ENCODE measurements around the gene EXD3.

The EXD3 gene

DNA sequence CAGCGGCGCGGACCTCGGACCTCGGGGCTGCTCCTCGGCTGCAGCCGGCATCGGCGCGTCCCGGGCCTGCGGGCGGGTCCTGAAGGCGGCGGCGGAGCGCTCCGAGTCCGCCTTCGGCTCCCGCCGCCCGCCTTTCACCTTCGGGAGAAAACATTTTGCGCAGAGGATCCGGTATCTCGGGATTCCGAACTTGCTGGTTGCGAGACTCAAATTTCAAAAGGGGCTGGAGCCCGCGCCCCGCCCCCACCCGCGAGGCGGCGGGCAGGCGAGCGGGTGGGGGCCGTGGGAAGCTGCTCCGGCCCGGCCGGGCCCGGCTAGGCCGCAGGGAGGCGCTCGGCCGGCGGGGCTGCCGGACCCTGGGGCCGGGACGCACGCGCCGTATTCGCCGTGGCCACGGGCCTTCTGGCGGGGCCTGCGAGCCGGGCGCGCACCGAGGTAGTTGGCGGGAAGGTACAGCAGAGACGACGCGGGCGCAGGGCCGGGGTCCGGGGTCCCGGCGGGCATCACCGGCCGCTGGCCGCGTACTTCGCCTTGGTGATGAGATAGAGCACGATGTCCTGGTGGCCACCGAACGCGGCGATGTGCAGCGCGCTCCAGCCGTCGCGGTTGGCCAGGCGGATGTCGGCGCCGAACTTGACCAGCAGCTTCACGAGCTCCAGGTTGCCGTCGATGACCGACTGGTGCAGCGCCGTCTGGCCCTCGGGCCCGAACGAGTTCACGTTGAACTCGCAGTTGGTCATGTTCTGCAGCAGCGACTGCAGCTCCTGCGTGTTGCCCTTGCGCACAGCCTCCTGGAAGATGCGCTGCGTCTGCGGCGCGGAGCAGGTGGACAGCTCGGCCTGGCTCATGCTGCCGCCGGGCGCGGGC is 121.6 kb downstream of the EXD3 start:
- no peak for DNase-seq

DNA sequence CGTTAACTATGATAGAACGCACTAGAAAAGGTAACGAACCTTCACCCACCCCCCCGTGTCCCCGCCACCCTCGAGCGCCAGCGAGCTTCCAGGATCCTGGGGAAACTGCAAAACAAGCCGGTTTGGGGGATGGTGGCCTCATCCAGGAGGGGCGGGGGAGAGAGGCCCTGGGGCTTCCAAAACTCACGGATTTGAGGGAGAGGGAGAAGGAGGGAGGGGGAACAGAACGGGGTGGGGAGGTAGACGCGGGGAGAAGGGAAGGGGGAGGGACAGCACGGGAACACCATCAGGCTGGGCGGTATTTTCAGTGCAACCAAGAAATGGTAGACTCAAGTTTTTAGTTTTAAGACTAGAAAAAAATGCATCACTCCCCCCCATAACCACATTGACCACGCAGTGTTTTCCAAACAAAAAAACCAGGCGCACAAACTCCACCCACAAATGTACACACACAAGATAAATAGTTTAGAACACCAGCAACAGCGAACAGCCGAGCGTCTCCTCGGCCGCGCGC is 122.3 kb downstream of the EXD3 start:
- DNase-seq = no peak

DNA sequence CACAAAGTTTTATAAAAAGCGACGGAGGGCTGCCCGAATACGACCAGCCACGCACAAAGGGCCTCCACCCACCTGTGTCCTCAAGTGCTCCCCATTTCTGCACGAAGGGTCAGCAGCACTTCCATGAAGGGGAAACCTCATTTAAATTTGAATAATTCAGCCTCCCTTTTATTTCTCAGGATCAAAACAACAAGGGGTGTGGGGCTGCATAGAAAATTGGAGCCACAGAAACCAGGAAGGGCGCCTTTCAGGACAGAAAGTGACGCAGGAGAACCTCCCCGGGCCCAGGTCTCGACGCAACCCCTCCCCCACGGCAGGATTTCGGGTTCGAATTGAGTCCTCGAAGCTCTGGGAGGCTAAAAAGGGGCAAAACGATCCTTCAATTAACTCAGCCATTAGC is 123.0 kb downstream of the EXD3 start:
- no peak for DNase-seq

DNA sequence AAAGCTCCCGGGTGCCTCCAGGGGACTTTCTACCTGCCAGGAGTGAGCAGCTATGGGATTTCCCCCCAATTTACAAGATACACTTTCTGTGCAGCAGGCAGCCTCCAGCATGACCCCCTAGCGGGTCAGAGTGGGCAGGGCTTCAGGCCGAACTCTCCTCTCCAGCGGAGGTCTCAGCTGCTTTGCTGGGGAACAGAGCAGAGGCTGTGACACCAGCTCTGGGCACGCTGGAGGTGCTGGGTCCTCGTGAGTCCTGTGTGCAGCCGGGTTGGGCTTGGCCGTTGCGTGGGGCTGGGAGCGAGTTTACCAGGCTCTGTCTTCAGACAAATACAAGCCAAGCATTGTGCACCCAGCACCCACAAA is 123.8 kb downstream of the EXD3 start:
- DNase-seq = no peak

DNA sequence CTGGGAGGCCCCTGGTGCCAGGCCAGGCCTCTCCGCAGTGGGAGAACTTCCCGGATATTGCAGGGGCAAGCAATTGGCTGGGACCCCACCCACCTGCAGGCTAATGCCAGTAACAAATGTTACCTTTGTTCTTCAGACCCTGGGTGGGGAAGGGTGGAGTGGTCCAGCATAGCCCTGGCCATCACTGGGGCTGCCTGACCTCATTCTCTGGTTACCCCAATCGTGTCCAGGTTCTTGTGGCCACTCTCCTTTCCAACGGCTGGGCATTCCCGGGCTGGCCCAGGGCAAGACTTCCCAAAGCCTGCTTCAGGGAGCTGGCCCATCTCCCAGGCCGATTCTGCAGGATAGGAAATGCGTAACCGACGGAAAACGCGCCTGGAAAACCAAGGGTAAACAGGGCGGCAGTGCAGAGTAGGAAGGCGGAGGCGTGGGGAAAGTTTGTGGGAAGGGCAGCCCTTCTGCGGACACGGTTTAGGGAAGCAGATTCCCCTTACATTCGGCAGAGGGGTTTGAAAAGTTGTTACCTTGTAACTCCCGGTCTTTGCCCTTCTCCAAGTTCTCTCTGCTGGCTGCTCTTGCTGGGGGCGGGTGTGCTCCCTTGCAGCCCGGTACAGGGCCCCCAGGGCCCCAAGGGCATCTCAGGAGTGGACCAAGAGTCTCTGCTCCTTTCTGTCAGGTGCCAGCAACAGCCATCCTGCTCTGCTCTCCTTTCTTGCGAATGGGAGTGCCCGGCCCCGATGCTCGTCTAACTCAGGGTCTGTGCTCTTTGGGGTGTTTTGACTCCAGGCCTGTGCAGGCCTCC is 124.4 kb downstream of the EXD3 start:
- no peak for DNase-seq

DNA sequence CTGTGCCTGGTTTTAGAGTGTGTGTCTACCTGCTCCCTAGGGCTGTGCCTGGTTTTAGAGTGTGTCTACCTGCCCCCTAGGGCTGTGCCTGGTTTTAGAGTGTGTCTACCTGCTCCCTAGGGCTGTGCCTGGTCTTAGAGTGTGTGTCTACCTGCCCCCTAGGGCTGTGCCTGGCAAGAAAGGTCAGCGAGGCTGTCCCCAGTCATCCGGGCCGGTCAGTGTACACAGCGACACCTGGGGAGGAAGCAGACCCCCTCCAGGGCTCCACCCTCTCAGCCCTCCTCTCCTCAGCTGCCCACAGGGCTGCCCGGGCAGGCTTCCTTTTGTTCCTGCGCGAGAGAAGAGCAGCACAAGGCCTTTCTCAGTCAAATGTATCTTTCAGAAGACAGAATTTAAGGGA is 125.0 kb downstream of the EXD3 start:
- DNase-seq = no peak

DNA sequence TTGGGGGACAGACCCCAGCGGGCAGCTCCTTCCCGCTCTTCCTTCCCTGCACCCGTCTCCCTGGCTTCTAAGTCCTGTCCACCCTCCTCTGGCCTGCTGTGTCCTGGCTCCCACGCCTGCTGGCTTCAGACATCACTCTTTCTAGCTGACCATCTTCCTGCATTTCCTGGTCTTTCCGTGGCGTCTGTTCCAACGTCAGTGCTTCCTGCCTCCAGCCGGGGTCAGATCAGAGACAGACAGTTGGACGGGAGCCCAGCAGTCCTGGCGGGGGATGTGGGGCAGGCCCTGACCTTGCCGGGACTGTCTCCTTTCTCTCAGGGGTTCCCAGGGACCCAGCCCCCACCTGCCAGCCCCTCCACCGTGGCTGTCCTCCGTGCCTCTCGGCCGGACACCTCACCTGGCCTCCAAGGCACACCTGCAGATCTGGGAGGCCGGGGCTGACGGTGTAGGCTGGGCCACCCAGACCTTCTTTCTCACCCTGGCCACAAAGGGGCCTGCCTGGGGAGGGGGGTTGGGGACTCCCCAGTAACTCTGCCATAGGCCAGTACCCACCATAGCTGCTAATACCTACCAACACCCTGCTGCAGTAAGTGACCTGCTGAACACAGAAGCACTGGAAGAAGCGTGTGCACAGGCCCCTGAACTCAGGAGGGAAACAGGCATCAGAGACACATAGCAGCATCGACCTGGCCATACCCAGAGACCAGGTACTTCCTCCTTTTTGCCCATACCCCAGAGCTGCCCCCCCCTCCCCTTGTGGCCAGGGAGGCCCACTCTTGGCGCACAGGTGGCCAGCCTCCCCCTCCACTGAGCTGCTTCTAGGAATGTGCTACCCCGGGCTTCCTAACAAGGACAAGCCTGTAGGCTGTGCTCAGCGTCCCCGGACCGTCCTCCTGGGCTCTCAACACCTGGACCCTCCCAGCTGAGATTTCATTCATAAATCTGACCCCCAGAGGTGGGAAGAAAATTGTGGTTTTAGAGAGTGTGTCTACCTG is 126.0 kb downstream of the EXD3 start:
- no peak for DNase-seq

DNA sequence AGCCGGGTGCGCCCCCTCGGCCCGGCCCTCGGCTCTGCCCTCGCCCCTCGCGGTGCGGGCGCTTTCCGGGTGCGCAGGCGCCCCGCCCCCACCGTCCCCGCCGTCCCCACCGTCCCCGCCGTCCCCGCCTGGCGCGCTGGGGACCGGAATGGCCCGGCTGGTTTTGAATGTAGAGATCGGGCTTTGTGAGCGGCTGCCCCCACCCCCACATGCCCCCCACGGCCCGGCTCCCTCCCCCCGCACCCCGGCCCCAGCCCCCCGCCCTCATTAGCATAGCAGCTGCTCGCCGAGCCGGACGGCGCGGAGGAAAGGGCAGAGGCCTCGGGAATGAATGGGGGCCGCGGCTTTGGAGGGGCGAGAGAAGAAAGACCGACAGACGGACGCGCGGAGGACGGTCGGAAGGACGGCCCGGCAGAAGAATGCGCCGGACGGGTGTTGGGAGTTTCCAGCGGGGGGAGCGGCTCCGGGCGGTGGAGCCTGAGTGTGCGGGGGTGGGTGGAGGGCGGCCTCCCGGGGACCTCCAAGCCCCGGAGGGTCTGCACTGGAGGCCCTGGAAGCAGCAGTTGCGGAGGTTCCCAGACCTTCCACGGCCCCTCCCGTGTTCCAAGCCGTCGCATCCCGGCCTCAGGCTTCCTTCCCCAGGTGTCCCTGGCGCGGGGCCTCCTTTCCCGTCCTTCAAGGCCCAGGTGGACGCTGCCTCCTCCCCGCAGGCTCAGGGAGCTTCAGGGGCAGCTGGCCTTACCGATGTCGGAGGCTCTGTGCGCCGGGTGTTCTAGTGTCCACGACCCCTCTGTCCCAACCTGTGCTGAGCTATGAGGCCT is 126.9 kb downstream of the EXD3 start:
- DNase-seq = no peak

DNA sequence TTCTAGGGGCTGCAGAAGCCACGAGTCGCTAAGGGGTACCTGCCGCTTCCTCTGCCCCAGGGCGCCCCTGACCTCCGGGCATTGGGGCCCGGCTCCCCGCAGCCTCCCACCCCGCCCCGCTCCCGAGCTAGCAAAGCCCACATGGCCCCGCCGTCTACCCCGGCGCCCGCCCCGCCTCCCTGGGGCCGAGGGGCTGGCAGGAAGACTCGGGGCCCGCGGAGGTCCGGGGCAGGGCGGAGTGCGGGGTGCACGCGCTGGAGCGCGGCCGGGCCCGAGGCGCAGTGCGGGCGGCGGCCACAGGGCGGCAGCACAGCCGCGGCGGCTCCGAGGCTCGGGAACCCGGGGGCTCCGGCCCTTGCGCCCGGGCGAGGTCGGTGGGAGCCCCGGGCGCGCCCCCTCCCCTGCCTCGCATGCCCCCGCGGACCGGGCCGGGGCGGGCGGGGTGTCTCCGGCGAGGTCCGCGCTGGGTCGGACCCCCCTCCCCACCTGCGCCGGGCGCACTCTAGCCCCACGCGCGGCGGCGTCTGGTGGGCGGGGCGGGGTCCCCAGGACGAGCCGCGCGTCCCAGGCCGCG is 127.6 kb downstream of the EXD3 start:
- DNase-seq = peak; percentile 54

DNA sequence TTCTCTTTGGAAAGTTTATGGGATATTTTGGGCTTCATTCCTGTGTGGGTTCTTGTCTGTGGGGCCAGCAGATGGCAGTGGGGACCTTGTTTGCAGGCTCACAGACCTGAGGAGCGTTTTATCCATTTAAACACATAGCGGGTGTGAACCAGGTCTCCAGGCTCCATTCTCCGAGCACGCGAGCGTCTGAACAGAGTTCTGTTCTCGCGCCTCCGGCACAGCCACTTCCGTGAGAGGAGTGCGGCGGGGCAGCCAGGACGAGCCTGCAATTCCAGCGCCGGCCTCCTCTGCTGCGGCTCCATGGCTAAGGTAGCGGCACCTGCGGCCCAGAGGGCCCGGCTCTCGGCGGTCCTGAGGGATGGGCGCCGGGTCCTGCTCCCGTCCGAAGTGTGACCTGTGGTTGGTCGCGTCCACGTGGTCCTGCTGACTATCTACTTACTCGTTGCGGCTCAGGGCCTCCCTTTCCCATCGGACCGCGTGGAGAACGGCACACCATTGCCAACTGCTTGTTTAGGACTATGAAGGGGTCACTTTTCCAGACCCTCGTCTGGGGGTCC is 128.2 kb downstream of the EXD3 start:
- DNase-seq = no peak

DNA sequence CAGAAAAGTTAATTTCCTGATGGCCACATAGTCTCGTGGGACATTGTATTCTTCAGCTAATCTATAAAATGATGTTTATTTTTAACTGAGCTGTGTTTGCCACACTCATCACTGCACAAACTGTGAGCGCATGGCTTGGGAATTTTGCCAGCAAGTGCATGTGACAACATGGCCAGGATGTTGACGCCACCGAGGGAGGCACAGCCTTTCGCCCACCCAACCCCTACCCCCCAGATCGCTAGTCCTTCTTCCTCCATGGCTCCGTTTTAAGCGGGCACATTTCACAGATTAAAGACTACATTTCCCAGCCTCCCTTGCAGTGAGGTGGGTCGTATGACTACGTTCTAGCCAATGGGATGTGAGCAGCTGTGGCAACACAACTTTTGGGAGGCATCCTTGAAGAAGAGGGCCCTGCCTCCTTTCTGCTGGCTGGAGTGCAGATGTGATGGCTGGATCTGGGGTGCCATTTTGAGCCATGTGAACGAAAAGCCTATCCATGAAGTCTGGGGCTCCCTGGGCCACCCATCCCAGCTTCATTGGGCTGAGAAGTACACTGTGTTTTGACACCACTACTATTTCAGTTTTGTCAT is 128.8 kb downstream of the EXD3 start:
- DNase-seq = peak; percentile 41

DNA sequence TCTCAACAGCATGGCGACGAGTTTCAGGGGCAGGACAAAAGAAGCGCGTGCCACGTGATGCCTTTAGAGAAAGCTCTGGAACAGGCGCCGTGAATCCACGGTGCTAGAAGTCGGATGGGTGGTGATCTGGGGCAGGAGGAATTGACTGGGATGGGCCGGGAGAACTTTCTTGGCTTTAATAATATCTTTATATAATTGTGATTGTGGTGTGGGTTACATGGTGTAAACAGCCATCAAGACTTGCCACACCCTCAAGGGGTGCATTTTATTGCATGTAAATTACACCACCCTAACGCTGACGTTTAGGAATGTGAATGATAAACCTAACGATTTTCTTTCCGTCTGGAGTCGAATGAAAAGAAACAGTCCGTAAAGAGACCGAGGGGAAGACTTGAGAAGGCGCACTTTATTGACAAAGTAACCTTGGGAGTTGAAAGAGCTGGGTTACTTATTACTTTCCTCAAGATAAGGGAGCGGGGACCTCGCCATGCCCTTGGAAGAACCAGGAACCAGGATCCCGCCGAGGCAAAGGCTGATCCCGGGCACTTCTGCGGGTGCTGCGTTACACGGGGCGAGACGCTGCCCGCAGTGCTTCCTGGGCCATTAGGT is 129.4 kb downstream of the EXD3 start:
- DNase-seq = no peak

DNA sequence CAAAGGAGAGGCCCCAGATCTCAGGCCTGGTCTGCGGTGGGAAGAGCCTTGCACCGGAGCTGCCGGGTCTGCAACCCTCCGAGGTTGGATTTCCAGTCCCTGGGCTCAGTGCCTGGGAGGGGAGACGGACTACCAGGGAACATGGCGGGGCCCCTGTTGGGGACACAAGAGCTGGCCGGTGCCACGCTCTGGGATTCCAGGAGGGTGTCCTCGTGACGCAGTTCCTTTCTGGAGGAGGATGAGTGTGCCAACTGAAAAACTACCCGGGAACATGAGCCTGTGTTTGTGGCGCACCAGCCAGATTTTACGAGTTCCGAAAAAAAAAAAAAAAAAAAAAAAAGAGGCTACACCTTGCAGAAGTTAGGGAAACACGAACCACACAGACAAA is 129.9 kb downstream of the EXD3 start:
- no peak for DNase-seq

DNA sequence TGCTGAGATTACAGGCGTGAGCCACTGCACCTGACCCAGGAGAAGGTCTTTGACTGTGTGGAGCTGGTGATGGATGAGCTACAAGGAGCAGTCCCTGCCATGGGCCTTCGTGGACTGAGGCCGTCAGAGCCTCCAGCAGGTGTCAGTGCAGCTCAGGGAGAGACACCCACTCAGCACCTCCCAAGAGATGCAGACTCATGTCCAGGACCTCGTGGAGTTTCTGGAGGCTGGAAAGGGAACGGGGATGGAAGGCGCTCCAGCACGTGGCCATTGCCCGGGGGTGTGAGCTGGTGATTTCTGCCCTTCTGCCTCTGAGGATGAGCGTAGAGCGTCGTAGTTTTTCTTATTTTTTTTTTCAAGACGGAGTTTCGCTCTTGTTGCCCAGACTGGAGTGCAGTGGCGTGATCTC is 136.0 kb downstream of the EXD3 start:
- DNase-seq = no peak

DNA sequence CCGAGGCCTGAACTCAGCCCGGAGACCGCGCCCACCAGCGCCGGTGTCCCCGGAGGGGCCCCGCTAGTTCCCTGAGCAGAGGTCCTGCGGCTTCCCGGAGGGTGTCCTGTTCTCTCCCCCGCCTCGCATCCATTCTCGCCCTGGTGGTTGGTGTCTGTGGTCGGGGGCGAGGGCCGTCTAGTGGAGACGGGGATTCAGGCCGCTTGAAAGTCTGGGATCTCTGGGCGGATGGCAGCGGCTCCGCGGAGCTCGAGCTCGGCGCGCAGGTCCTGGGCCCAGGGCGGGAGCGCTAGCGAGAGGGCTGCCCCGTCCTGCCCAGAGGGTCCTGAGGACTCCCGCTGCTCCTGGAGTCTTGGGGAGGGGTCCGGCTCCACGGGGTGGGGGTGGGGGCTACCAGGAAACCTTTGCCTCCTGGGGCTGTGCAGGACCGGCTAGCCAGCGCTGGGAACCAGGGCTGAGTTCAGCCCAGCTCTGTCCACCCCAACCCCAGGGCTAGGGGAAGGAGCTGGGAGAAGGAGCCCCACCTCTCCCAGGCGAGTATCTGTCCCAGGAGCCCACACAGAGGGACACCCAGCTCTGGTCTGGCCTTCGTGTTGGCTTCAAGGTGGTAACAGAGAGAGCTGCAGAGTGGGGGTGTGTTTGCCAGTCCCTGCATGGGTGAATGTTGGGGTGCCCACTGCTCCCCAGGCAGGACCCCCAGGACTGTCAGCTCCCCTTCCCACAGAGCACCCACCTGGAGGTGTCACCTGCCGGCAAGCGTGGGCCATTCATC is 141.4 kb downstream of the EXD3 start:
- DNase-seq = no peak

DNA sequence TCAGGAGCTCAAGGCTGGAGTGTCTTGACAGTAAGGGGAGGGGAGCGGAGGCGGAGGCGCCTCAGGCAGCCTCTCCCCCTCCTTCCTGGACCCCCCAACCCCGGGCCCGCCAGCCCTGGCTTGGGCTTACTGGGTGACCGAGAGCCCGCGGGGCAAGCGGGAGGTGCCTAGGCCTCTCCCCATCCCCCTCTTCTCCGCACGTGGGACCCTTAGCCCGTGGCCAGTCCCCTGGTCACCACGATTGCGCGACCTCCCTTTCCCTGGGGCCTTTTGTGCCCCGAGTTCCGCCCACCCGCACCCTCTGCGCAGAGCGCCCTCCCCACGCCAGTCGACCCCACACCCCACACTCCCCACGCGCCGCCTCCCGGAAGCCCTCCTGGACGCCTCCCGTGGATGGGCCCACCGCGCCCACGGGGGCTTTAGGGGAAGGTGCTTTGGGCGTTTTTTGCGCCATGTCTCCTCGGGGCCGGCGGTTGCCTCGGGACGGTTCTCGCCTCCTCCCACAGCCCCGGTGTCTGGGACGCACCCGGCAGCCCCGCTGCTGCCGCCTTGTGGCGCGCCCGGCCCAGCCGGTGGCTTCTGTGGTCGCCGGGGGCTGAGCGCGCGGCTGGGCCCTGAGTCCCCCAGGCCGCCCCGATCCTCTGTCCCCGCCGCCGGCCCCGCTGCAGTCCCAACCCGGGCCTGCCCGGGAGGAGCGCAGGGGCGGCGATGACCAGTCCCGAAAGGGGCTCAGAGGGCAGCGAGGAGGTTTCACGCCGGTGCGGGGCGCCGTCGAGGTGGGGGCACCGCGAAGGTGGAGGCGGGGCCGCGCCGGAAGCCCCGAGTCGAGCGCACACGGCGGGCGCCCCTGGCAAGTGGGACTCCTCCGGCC is 142.3 kb downstream of the EXD3 start:
- peak; percentile 18 for DNase-seq

DNA sequence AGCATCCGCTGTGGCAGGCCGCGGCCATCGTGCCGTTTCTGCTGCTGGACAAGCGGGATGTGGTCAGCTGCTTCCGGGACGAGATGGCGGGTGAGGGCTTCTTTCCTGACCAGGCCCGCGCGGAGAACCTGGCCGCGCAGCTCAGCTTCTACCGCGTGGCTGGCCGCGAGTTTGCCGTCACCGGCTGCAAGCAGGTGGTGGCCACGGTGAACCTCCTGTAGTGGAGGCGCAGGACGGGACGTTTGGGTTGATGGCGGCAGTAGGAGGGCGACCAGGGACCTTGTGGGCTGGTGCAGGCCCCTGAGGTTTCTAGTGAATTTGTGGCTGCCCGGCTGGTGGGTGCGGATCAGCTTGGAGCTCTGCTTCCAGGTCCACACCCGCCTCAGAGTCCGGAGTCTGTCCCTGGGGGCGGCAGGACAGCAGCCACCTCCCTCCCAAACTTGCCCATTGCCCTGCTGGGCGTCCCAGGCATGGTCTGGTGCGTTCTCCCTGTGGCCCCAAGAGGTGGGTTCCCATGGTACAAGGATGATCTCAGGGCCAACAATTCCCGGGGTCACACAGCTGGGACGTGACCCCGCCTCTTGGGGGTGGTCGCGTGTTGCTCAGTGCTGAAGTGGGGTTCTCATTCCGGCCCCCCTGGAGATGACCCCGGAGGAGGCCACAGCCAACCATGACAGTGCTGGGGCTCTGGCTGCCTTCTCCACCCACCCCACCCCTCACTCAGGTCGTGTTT is 143.1 kb downstream of the EXD3 start:
- no peak for DNase-seq

Measured in CD4-positive, alpha-beta T cell treated with Interleukin-10 for 1 hour (primary cell).